ENCODE measurements around the gene THAP7. TPM values are rescaled to one million over a fixed set of nuclear protein-coding genes. Genes with fewer than 3 reads are reported as not detected.

THAP7 gene
- total RNA-seq, 1 experiment from 2014 or later = 27.7 TPM

GRCh38 chr22:21034989-21035388, 33.1 kb upstream of the THAP7 start:
- POLR2A ChIA-PET = no interaction called here
- CTCF ChIA-PET = no interaction called here
- Histone ChIP-seq H3K4me2 (ENCODE audit: low read length) (no peak overlapping the region), H3K9me3 (ENCODE audit: control insufficient read depth in 1 of 2, insufficient read depth in 1 of 2, low read depth in 1 of 2, low read length in 2 of 2) (no peaks in the 10 kb centered on the region), H3K27ac (ENCODE audit: low read depth, low read length) (no peak overlapping the region), H3K27me3 (ENCODE audit: insufficient read depth, low read length) (no peaks in the 10 kb centered on the region), H2AFZ (ENCODE audit: low read depth, low read length, poor library complexity, severe bottlenecking) (no peak overlapping the region), H4K20me1 (ENCODE audit: insufficient read depth) (no peaks in the 10 kb centered on the region), H3K36me3 (ENCODE audit: control insufficient read depth in 1 of 2, insufficient read depth in 2 of 2, low read length in 2 of 2) (no peaks in the 10 kb centered on the region), H3K9me2 (ENCODE audit: insufficient read depth) (no peaks in the 10 kb centered on the region), H3K9ac (ENCODE audit: low read length) (no peak overlapping the region), H3K4me3 (replicated peaks in 1 of 2; ENCODE audit: low read depth in 1 of 2, low read length in 2 of 2) (no peak overlapping the region), H3K79me2 (ENCODE audit: insufficient read depth, low read length) (no peaks in the 10 kb centered on the region), H3K4me1 (ENCODE audit: control insufficient read depth in 1 of 2, insufficient read depth in 2 of 2, low read length in 2 of 2) (no peaks in the 10 kb centered on the region)
- no TSS peak for BruUV-seq (replicated peaks)
- intact Hi-C loops (cut with micrococcal nuclease) = no loop called here
- no peak for TF ChIP-seq RAD21 (IDR thresholded peaks at IDR 0.05; ENCODE audit: low read depth)
- TF ChIP-seq CBX3 (IDR thresholded peaks at IDR 0.05; ENCODE audit: low read depth) = no peak
- RAD21 ChIA-PET (ENCODE audit: low non-redundant PET in 1 of 2, low total read pairs in 2 of 2, uncharacterized antibody in 2 of 2, unreplicated experiment in 2 of 2) = no interaction called here
- no peak for DNase-seq (ENCODE audit: low read depth, low spot score)
- ATAC-seq = no peak

- ChIA-PET RAD21 (ENCODE audit: low non-redundant PET in 1 of 2, low total read pairs in 2 of 2, uncharacterized antibody in 2 of 2, unreplicated experiment in 2 of 2) (no interaction called here), CTCF (no interaction called here), POLR2A (no interaction called here)
- no peaks in the 10 kb centered on the region for H3K36me3 ChIP-seq (ENCODE audit: control insufficient read depth in 1 of 2, insufficient read depth in 2 of 2, low read length in 2 of 2)
- no peak overlapping the region for H3K9ac ChIP-seq (ENCODE audit: low read length)
- DNase-seq (ENCODE audit: low read depth, low spot score) (no peak), ATAC-seq (no peak)
- H4K20me1 ChIP-seq (ENCODE audit: insufficient read depth) = no peaks in the 10 kb centered on the region
- no peak overlapping the region for H3K27ac ChIP-seq (ENCODE audit: low read depth, low read length)
- no peaks in the 10 kb centered on the region for H3K79me2 ChIP-seq (ENCODE audit: insufficient read depth, low read length)
- H3K4me1 ChIP-seq (ENCODE audit: control insufficient read depth in 1 of 2, insufficient read depth in 2 of 2, low read length in 2 of 2) = no peaks in the 10 kb centered on the region
- H3K9me3 ChIP-seq (ENCODE audit: control insufficient read depth in 1 of 2, insufficient read depth in 1 of 2, low read depth in 1 of 2, low read length in 2 of 2) = no peaks in the 10 kb centered on the region
- no peak overlapping the region for H3K4me3 ChIP-seq (replicated peaks in 1 of 2; ENCODE audit: low read depth in 1 of 2, low read length in 2 of 2)
- H3K27me3 ChIP-seq (ENCODE audit: insufficient read depth, low read length) = no peaks in the 10 kb centered on the region
- TF ChIP-seq YY1 (IDR thresholded peaks at IDR 0.05; ENCODE audit: extremely low read depth, insufficient replicate concordance, low read depth, low read length) (no peak), JUND (IDR thresholded peaks at IDR 0.05) (no peak), SP1 (IDR thresholded peaks at IDR 0.05; ENCODE audit: low read depth) (no peak), ZNF274 (IDR thresholded peaks at IDR 0.05; ENCODE audit: low read depth, low read length) (no peak), EGR1 (IDR thresholded peaks at IDR 0.05; ENCODE audit: low read depth) (no peak), CEBPB (IDR thresholded peaks at IDR 0.05; ENCODE audit: low read depth) (no peak), CBX3 (IDR thresholded peaks at IDR 0.05; ENCODE audit: low read depth) (no peak), FOSL1 (IDR thresholded peaks at IDR 0.05; ENCODE audit: low read depth) (no peak), RAD21 (IDR thresholded peaks at IDR 0.05; ENCODE audit: low read depth) (no peak), POLR2AphosphoS5 (IDR thresholded peaks at IDR 0.05; ENCODE audit: low read depth, low read length) (no peak), ZFX (IDR thresholded peaks at IDR 0.05) (no peak), SRF (IDR thresholded peaks at IDR 0.05; ENCODE audit: low read depth) (no peak), ELF1 (IDR thresholded peaks at IDR 0.05; ENCODE audit: borderline replicate concordance, low read depth) (no peak), CTCF (IDR thresholded peaks at IDR 0.05 in 2 of 3, conservative IDR thresholded peaks at IDR 0.05 in 1 of 3; ENCODE audit: borderline replicate concordance in 1 of 3, insufficient read depth in 1 of 3, low read depth in 2 of 3, low read length in 2 of 3) (no peak)
- no peaks in the 10 kb centered on the region for H3K9me2 ChIP-seq (ENCODE audit: insufficient read depth)
- no peak overlapping the region for H3K4me2 ChIP-seq (ENCODE audit: low read length)
- intact Hi-C loops (cut with micrococcal nuclease) = no loop called here
- H2AFZ ChIP-seq (ENCODE audit: low read depth, low read length, poor library complexity, severe bottlenecking) = no peak overlapping the region
- BruUV-seq (replicated peaks) = no TSS peak
Measured at GRCh38 chr22:21033895-21034294, 32.0 kb upstream of the THAP7 start.

Measured in HCT116 (cell line).